ENCODE measurements around the gene PPP4R1. TPM values are rescaled to one million over a fixed set of nuclear protein-coding genes. Genes with fewer than 3 reads are reported as not detected.

Gene PPP4R1
- total RNA-seq, 1 experiment from 2014 or later = 71.1 TPM

- ChIA-PET CTCF (no interaction called here), POLR2A (no interaction called here)
- H3K4me3 Mint-ChIP-seq = no peak overlapping the region
- H3K27ac Mint-ChIP-seq = no peak overlapping the region
- H3K4me1 Mint-ChIP-seq = peaks cover 14% of the 10 kb centered on the region
- DNase-seq (ENCODE audit: low spot score) = no peak
- no peaks in the 10 kb centered on the region for H3K27me3 Mint-ChIP-seq (ENCODE audit: low read depth)
- peaks cover 41% of the 10 kb centered on the region for H3K36me3 Mint-ChIP-seq
- peaks cover 20% of the 10 kb centered on the region for H3K9me3 Mint-ChIP-seq
- TF ChIP-seq ATF2 (CRISPR knock-in tag; IDR thresholded peaks at IDR 0.05; ENCODE audit: borderline replicate concordance, low read depth) = no peak
- no peak for TF ChIP-seq NFATC4 (CRISPR knock-in tag; IDR thresholded peaks at IDR 0.05)
- TF ChIP-seq ZNF396 (CRISPR knock-in tag; IDR thresholded peaks at IDR 0.05; ENCODE audit: borderline replicate concordance) = no peak
- TF ChIP-seq MAX (CRISPR knock-in tag; IDR thresholded peaks at IDR 0.05) = no peak
- no peak for TF ChIP-seq IRF2 (CRISPR knock-in tag; IDR thresholded peaks at IDR 0.05; ENCODE audit: borderline replicate concordance, low read depth)
- TF ChIP-seq GABPB1 (CRISPR knock-in tag; IDR thresholded peaks at IDR 0.05) = no peak
- no peak for TF ChIP-seq HMGA2 (CRISPR knock-in tag; IDR thresholded peaks at IDR 0.05)
- no peak for TF ChIP-seq FOXP1 (CRISPR knock-in tag; IDR thresholded peaks at IDR 0.05; ENCODE audit: borderline replicate concordance)
- no peak for TF ChIP-seq TEAD1 (CRISPR knock-in tag; IDR thresholded peaks at IDR 0.05)
- no peak for TF ChIP-seq CREM (CRISPR knock-in tag; IDR thresholded peaks at IDR 0.05)
- TF ChIP-seq ZBTB21 (CRISPR knock-in tag; IDR thresholded peaks at IDR 0.05; ENCODE audit: borderline replicate concordance) = no peak
- TF ChIP-seq ERG (CRISPR knock-in tag; IDR thresholded peaks at IDR 0.05) = no peak
- TF ChIP-seq ZSCAN18 (CRISPR knock-in tag; IDR thresholded peaks at IDR 0.05) = no peak
- no peak for TF ChIP-seq ZBTB43 (CRISPR knock-in tag; IDR thresholded peaks at IDR 0.05)
- TF ChIP-seq TCF7 (CRISPR knock-in tag; IDR thresholded peaks at IDR 0.05; ENCODE audit: low read depth) = no peak
- no peak for TF ChIP-seq NR3C1 (CRISPR knock-in tag; conservative IDR thresholded peaks at IDR 0.05; ENCODE audit: low read depth)
- TF ChIP-seq NR1H2 (CRISPR knock-in tag; IDR thresholded peaks at IDR 0.05) = no peak
- no peak for TF ChIP-seq NR2C2 (CRISPR knock-in tag; IDR thresholded peaks at IDR 0.05)
- ATAC-seq = no peak
Measured at GRCh38 chr18:9604348-9604747, 10.0 kb downstream of the PPP4R1 start.

GRCh38 chr18:9599328-9599727 is 15.0 kb downstream of the PPP4R1 start:
- no peak for TF ChIP-seq SOX15 (CRISPR knock-in tag; IDR thresholded peaks at IDR 0.05)
- ATAC-seq (no peak), DNase-seq (ENCODE audit: low spot score) (no peak)
- CTCF ChIA-PET = no interaction called here
- no peaks in the 10 kb centered on the region for H3K27me3 Mint-ChIP-seq (ENCODE audit: low read depth)
- H3K27ac Mint-ChIP-seq = no peak overlapping the region
- H3K36me3 Mint-ChIP-seq = peaks cover 41% of the 10 kb centered on the region
- peaks cover 5% of the 10 kb centered on the region; the same call in 1 of the 2 replicates for H3K4me1 Mint-ChIP-seq
- peaks cover 28% of the 10 kb centered on the region for H3K9me3 Mint-ChIP-seq
- POLR2A ChIA-PET = no interaction called here
- H3K4me3 Mint-ChIP-seq = no peak overlapping the region

GRCh38 chr18:9597609-9598008 is 16.8 kb downstream of the PPP4R1 start:
- DNase-seq (ENCODE audit: low spot score) = no peak
- Mint-ChIP-seq H3K4me1 (peaks cover 9% of the 10 kb centered on the region; the same call in 1 of the 2 replicates), H3K4me3 (no peak overlapping the region), H3K27ac (no peak overlapping the region), H3K27me3 (ENCODE audit: low read depth) (no peaks in the 10 kb centered on the region), H3K9me3 (peaks cover 25% of the 10 kb centered on the region), H3K36me3 (peaks cover 35% of the 10 kb centered on the region)
- no peak for ATAC-seq
- ChIA-PET POLR2A (no interaction called here), CTCF (interaction anchor here (1.9 kb wide), 1 partner anchor 22 kb away, joined by 5 read pairs; no protein-coding TSS in a partner anchor)
- TF ChIP-seq SMAD3 (CRISPR knock-in tag; IDR thresholded peaks at IDR 0.05; ENCODE audit: borderline replicate concordance) = no peak
- no peak for TF ChIP-seq ZBTB21 (CRISPR knock-in tag; IDR thresholded peaks at IDR 0.05; ENCODE audit: borderline replicate concordance)
- TF ChIP-seq TEAD1 (CRISPR knock-in tag; IDR thresholded peaks at IDR 0.05) = no peak
- TF ChIP-seq NR3C1 (CRISPR knock-in tag; conservative IDR thresholded peaks at IDR 0.05; ENCODE audit: low read depth) = no peak
- TF ChIP-seq SP1 (CRISPR knock-in tag; conservative IDR thresholded peaks at IDR 0.05) = no peak
- no peak for TF ChIP-seq AR (CRISPR knock-in tag; IDR thresholded peaks at IDR 0.05)
- no peak for TF ChIP-seq TEAD4 (CRISPR knock-in tag; IDR thresholded peaks at IDR 0.05)
- TF ChIP-seq ESRRA (CRISPR knock-in tag; IDR thresholded peaks at IDR 0.05; ENCODE audit: borderline replicate concordance) = no peak
